HK-2 (cell line): Measurements from ENCODE around the gene DSN1.
"Not testable (repeated sequence)": the region's sequence is repeated elsewhere in the genome, so short reads cannot be mapped to it uniquely, and the experiment has no call there.

Experiments used
- DNase-seq: peaks from one replicate; pipeline ENCODE4 v3.0.0-alpha.2; 2018; ENCODE audit not compliant: unreplicated experiment

Gene DSN1, protein sequence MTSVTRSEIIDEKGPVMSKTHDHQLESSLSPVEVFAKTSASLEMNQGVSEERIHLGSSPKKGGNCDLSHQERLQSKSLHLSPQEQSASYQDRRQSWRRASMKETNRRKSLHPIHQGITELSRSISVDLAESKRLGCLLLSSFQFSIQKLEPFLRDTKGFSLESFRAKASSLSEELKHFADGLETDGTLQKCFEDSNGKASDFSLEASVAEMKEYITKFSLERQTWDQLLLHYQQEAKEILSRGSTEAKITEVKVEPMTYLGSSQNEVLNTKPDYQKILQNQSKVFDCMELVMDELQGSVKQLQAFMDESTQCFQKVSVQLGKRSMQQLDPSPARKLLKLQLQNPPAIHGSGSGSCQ

DNA sequence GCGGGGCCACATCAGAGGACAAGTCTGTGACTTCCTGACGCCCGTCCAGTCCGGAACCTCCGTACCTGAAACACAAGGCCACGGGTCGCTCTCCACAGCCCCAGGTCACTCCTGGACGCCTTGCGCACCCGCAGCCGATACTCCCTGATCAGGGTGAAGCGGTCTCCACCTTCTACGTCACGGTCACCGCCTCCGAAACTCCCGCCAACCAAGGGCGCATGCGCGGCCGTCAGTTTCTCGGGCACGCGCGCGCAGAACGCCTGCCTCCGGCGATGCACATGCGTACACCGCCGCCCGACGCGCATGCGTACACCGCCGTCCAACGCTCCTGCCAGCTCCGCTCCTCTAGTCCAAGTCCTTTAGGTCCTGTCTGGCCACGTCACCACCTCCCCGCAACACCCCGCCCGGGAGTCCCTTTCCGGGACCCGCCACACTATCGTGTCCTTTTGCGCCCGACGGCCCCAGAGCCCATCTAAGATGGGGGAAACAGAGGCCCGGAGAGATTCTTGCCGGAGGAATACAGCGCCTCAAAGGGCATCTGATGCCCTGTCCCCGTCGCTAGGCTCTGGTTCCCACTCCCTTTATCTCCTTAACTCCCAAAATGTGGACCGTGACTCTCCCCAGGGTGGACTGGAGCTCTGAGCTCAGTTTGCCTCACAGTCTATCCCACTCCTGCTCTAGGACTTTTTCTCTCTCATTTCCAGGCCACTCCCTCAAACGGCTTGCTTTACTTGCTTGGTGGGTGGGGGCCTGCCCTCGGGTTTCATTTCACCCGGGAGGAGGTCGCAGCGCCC is at the start of gene DSN1:
TSS of gene DSN1 (minus strand) at position 167 of the 794 bp plus-strand sequence. CDS start 2,305 bp downstream, outside the sequence.
- DNase-seq: peak; percentile 100

DNA sequence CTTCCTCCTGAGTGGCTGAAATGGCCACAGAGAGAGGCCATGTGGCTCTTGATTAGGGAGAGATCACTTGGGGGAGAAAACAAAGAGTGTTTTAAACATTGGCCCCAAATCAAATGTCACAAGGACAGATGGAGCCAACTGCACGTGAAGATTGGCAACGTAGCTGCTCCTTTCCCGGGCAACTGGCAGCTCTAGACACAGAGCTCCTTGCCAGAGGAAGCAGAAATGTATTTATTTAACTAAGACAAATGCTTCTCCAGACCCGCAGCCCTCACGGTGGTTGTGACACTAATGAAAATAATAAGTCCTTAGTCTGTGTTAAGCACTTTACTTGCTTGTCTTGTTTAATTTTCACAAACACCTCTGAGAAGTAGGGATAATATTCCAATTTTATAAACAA is 49.6 kb upstream of the DSN1 start:
- no peak for DNase-seq

DNA sequence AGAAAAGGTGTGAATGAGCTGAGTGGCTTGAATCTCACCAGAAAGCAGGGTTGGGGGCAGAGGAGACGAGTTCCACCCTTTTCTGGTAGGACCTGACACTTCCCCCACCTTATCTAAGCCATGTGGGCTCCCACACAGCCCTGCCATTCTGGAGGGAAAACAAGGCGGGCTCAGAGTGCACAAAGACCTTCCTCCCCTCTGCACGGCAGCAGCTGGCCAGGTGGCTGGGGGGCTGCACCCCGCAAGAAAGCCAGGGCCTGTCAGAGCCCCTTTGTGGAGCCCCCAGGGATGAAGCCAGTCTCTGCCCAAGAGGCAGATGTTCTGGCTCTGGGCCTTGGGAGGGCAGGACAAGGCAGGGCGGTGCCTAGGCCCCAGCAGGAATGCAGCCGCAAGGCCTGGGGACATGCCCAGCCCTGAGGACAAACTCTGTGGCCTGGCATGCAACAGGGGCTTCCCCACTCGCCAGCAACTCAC is 48.4 kb upstream of the DSN1 start:
- no peak for DNase-seq

DNA sequence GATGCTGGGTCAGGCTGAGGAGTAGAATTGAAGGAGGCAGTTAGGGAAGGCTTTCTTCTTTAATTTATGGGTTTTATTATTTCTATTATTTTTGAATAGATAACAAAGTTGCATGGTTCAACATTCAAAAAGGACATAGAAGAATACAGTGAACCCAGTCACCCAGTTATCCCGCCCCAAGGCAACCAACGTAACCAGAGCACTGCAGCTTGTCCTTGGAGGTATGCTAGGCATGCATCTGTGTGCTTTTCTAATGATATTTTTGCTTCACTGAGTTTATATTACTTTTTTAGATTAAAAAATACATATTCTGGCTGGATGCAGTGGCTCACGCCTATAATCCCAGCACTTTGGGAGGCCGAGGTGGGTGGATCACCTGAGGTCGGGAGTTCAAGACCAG is 47.4 kb upstream of the DSN1 start:
- DNase-seq: no peak

DNA sequence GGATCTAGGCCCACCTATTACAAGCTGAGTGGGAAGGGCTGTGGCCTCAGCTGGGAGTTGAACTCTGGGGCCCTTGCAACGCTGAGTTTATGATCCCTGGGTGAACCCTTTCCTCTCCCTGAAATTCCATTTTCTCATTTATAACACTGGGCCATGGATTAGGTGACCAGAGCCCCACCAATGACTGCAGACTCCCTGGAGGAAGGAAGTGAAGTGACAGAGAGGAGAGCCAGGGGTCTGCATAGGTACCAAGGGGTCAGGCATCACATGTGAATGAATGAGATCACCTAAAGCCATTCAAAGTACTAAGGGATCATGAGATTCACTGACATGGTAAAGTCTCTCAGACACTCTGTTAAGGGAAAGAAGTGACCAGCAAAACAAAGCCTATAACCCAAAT is 46.5 kb upstream of the DSN1 start:
- DNase-seq: no peak

DNA sequence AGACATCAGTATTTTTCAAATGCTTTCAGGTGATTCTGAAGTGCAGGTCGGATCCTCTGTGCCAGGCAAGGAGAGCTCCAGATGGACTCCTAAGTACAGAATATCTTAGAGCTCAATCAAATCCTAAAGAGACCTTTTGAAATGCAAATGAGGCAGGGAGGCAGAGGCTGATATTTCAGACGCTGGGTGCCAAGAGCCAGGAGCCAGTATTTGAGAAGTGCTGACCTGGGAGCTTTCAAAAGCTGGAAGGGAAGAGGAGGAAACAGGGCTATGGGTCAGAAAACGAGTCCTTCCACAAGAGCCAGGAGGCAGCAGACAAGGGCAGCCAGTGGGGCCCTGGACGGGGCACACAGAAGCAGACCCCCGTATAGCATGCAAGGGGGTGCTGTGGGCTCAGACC is 46.1 kb upstream of the DSN1 start:
- DNase-seq: no peak

DNA sequence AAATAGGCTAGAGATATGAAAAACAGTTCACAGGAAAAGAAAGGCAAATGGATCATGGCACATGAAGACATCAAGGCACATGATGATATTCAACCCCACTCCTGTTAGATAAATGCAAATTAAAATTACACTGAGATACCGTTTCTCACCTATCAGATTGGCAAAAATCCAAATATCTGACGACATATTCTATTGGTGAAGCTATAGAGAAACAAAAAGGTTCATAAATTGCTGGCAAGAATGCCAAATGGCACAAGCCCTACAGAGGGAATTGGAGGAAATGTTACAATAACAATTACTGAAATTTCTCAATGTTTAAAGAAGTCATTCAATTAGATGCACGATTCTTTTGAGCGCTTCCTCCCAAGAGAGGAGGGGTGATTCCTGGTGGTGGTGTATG is 45.3 kb upstream of the DSN1 start:
- DNase-seq: no peak

DNA sequence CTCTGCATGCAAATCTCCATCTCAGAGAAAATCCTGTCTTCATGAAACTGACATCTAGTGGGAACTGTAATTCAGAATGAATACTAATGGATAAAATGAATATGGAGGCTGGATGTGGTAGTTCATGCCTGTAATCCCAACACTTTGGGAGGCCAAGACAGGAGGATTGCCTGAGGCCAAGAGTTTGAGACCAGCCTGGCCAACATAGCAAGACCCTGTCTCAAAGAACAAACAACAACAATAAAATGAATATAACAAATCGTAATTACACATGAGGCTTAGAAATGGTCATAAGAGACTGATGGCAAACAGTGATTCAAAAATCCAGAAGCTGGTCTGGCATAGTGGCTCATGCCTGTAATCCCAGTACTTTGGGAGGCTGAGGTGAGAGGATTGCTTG is 44.6 kb upstream of the DSN1 start:
- DNase-seq: no peak

DNA sequence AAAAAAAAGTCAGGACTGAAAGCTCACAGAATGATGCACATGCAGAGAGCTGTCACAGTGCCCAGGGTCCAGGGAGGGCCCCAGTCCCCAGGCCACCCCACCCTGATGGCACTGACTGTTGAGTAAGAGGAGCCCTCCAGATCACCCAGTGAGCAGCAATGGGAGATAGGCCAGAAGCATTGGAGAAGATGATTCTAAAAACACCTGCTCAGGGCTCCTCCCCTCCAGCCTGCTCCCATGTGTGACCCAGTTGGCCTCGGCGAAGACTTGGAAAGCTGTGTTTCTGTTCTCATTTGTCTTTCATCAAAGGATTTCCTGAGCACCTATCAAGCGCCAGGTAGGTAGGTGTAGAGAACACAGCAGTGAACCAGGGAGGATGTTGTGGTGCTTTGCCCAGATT is 43.9 kb upstream of the DSN1 start:
- DNase-seq: no peak

DNA sequence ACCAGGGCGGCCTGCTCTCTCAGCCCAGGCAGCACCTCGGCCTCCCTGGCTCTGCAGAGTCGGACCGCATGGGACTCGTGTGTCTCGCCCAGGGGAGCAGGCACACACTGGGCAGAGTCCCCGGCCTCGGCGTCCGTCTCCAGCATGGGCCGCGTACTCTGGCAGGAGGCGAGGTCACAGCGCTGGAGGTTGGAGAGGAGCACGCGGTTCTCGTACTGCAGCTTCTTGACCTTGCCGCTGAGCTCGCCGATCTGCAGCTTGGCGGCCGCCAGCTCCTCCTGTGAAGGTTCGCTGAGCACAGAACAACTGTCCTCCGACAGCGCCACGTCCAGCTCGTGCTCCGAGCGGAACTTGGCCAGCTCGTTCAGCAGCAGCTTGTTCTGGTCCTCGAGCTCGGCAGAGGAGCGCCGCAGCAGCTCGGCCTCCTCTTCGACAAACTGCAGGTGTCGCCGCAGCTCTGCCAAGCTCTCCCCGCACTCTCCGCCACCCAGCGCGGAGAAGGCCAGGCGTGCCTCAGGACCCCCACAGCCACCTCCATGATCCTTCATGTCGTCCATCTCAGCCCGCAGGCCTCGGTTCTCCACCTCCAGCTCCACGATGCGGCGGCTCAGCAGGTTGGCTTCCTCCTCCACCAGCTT is 42.0 kb upstream of the DSN1 start:
- no peak for DNase-seq

DNA sequence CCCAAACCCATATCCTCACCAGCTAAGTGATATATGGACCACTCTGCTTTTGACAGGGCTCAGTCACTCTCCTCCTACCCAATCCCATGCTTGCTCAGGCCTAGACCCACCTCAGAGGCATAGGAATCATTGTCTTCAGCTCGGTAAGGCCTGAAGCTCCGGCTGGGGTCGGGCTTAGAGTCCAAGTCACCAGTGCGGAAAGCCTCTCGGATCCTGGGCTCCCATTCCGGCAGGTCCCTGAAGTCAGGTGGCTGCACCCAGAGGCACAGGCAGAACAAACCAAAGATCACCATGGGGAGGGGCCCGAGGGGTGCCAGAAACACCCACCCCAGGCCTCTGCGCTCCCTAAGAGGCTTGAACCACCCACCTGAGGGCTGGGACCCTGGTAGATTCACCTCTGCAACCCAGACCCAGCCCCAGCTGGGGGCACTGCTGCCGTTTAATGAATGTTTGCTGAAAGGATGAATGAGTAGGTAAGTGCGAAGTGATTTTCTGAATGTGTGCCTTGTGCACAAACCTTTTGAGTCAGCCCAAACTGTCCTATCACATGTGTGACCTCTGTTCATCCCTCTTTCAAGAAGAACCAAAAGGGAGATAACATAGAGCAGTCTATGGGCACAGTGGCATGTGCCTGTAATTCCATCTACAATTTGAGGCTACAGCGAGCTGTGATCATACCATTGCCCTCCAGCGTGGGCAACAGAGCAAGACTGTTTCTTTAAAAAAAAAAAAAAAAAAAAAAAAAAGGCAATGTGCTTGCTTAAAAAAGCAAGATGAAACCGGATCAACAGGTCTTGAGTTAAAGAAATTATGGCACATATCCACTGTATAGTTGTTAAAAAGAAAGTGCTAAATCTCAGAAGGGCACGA is 39.3 kb upstream of the DSN1 start:
- no peak for DNase-seq

DNA sequence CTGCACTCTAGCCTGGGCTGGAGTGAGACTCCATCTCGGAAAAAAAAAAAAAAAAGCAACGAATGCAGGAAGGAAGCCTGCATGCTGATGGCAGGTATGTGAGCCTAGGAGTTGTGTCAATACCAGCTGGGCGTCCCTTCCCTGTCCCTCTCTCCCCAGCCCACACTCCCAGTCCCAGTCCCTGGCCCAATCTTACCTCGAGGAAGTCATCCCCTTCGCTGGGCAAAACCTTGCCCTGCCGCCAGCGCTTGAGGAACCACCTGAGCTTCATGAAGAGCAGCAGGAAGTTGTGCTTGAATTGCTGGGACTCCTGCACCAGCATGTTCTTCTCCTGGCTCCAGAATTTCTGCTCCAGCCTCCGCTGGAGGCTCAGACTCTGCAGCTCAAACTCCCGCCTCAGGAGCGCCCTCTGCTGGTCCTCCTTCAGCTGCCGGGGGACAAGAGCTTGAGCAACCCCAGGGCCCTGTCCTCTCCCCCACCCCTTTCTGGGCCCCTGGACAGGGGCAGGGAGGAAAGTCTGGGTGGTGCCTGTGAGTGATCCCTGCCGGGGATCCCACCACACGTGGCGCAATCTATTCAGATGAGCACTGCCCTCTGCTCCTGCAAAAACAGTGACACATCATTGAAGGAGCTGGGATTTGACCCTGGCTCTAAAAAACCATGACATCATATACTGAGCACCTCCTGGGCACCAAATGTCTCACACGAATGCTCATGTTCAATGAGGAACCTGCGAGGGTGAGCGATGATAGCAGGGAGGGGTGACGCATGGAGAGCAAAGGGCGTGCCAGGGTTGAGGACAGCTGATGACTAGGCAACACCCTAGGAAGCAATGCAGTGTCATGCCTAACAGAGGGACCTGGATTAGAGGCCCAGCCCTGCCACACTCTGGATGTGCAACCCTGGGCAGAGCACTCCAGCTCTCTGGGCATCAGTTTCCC is 35.0 kb upstream of the DSN1 start:
- peak; percentile 86 for DNase-seq

DNA sequence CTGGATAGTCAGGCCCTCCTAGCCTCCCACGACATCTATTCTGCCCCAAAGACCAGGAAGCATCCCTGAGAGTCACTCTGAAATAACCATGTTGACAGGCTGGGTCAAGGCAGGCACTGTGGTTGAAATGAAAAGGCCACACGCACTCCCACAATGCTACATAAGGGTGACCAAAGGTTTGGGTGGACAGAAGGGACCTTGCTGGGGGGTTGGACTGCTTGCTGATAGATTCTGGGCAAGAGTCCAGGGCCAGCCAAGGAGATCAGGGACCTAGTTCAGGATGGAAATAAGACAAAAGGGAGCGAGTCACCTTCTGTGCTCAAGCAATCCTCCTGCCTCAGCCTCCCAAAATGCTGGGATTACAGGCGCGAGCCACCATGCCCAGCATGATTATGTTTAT is 32.5 kb upstream of the DSN1 start:
- no peak for DNase-seq

DNA sequence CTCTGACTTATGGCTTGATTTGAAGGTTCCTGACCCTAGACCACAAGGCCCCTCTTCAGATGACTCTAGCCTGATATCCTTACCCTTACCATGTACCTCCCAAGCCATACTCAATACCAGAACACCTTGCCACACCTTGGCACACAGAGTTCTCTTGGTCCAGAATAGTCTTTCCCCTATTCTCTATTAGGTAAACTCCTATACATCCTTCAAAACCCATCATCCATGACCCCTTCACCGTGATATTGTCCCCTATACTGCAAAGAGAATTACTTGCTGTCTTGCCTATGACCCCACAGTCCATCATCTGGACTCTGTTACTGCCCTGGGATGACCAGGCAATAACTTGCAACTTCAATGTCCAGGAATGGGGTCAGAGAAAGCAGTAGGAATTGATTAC is 31.8 kb upstream of the DSN1 start:
- DNase-seq: no peak

DNA sequence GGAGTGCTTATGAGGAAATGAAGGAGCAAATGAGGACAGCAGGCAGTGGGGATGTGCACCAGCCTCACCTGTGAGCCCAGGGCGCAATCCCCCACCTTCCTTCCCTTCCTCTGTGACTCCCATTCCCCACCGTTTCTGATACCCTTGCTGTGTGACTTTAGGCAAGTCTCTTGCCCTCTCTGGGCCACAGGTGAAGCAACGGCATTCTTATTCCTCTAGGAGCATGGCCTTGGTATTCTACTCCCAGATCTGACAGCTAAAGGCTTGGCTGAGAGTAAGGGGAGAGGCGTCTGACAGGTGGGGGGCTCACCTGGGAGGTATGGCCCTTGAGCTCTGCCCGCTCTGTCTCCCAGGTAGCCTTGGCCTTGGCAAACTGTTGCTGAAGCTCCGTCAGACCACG is 30.9 kb upstream of the DSN1 start:
- DNase-seq: no peak

DNA sequence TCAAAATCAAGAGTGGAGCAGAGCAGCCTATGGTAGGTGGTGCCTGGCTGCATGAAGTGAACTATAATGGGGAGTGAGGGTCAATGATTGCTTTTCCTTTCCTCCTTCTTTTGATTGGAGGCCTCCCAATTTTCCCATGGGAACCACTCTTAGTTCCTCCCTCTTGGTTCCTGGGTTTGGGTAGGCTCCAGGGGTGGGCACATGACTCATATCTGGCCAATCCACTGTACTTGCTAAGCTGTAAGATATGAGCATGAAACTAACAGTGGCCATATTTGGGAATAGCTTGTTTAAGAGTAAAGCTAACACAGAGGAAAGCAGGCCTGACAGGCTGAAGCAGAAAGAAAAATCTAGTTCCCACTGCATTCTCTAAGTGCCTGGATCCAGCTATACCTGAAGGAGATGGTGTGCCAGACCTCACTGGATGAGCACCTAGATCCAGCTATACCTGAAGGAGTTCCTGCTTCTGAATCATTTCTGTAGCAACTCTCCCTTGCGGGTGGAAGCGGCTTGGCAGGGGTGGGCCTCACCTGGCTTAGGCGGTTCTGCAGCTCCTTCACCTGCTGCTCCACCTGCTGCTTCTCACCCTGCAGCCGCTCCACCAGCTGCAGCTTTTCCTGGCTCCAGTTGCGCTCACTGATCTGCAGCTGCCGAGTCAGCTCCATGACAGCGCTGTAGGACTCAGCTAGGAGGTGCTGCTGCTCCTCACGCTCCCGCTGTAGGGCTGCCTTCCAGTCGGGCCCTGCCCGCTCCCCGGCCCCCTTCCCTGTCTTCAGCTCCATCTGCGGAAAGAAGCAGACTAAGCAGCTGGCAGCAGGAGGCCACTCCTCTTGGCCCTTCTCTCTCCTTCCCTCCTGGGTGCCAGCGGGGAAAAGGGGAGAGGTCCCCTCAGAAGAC is 29.0 kb upstream of the DSN1 start:
- no peak for DNase-seq

DNA sequence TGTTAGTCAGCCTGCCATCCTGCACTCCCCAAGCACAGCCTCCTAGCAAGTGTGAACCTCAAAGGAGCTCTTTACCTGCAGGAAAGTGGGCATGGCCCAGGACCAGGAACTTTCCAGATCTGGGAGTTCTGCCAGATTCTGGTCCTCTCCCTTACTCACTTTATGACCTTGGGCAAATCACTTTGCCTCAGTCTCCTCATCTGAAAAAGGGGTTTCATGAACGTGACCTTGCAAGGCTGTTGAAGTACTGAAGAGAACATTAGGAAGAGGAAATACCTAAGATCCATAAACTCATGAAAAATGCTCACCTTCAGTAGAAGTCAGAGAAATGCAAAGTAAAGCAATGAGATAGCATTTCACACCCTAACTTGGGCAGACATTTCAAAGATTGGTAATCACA is 26.8 kb upstream of the DSN1 start:
- DNase-seq: no peak

DNA sequence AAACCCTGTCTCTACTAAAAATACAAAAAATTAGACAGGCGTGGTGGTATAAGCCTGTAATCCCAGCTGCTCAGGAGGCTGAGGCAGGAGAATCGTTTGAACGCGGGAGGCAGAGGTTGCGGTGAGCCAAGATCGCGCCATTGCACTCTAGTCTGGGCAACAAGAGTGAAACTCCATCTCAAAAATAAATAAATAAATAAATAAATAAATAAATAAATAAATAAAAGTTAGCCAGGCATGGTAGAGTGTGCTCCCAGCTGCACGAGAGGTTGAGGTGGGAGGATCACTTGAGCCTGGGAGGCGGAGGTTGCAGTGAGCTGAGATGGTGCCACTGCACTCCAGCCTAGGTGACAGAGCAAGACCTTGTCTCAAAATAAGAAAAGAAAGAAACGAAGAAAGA is 25.8 kb upstream of the DSN1 start:
- DNase-seq: not testable (repeated sequence)

DNA sequence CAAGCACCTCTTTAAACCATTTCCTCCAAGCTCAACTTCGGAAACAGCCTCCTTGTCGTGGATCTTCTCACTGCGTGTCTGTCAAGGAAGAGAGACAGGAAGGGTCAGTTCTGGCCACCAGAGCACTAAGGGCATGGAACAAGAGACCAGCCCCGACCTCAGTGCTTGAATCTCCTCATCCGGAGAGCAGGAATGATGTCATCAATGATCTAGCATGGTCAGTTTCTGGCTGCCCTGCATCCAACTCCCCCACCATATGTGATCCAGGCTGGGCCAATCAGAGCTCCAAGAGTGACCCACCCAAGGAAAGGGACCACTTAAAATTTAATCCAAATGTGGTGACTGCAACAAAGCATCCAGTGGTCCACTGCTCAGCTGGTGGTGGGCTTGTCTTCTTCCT is 23.3 kb upstream of the DSN1 start:
- DNase-seq: no peak

DNA sequence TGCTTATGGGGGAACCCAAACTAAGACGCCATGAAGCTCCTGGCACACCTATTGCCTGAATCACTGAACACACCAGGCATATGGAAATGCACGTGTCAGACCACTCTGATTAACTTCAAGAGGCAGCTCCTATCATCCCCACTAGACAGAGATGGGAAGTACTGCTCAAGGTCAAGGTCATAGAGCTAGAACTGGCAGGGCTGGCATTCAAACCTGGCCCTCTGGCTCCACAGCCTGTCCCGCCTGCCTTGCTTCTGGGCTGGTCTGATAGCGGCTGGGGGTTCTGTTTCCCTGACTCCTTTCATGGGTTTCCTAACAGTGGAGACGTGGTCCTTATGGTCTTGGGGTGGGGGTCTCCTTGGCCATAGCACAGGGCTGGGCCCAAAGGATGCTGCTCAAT is 22.6 kb upstream of the DSN1 start:
- DNase-seq: no peak
